RPMI7951 (cell line): ENCODE measurements around the gene SLC43A1. TPM values are rescaled to one million over a fixed set of nuclear protein-coding genes. Genes with fewer than 3 reads are reported as not detected.
"Not testable (repeated sequence)": the region's sequence is repeated elsewhere in the genome, so short reads cannot be mapped to it uniquely, and the experiment has no call there.

Experiments
- DNase-seq: peaks from one replicate; pipeline ENCODE4 v3.0.0-alpha.2; 2012; ENCODE audit warnings: low read depth
- total RNA-seq: library from RNA; depleted of rRNA; stranded (reverse); fragments of >200 nt; shearing (Covaris generic); gene quantifications from 2 replicates; pipeline ENCODE4 v1.2.3, GENCODE V29; 2014; rRNA removed

Gene SLC43A1
- total RNA-seq, result 6.5 and 7.3 TPM in 2 replicates

GRCh38 chr11:57515332-57516060 lies at the start of gene SLC43A1:
Gene SLC43A1, minus strand, starts transcription at chr11:57515702. Its CDS starts 1,591 bp downstream, at chr11:57514111.
- peak; percentile 62 for DNase-seq

- no peak for DNase-seq
These were observed 47.1 kb upstream of the SLC43A1 start for GRCh38 chr11:57562596-57562995.

- no peak for DNase-seq
These were observed 44.6 kb upstream of the SLC43A1 start for GRCh38 chr11:57560146-57560545.

GRCh38 chr11:57556041-57556440 lies 40.5 kb upstream of the SLC43A1 start:
- DNase-seq, result no peak

- no peak for DNase-seq
These were observed 39.9 kb upstream of the SLC43A1 start for GRCh38 chr11:57555393-57555792.

- DNase-seq, result no peak
These were observed 37.0 kb upstream of the SLC43A1 start for GRCh38 chr11:57552479-57552878.

- DNase-seq, result no peak
These were observed 36.4 kb upstream of the SLC43A1 start for GRCh38 chr11:57551941-57552340.

GRCh38 chr11:57549983-57550382 lies 34.5 kb upstream of the SLC43A1 start:
- no peak for DNase-seq

- DNase-seq, result no peak
These were observed 32.4 kb upstream of the SLC43A1 start for GRCh38 chr11:57547854-57548377.

- peak; percentile 53 for DNase-seq
These were observed 31.5 kb upstream of the SLC43A1 start for GRCh38 chr11:57546869-57547475.

- DNase-seq, result no peak
These were observed 30.9 kb upstream of the SLC43A1 start for GRCh38 chr11:57546451-57546850.

- DNase-seq, result no peak
These were observed 30.4 kb upstream of the SLC43A1 start for GRCh38 chr11:57545883-57546282.

- DNase-seq, result no peak
These were observed 29.1 kb upstream of the SLC43A1 start for GRCh38 chr11:57544566-57544965.

GRCh38 chr11:57543593-57543992 lies 28.1 kb upstream of the SLC43A1 start:
- no peak for DNase-seq

GRCh38 chr11:57542582-57542981 lies 27.1 kb upstream of the SLC43A1 start:
- DNase-seq, result no peak

GRCh38 chr11:57541169-57541568 lies 25.7 kb upstream of the SLC43A1 start:
- DNase-seq, result no peak

GRCh38 chr11:57539342-57539741 lies 23.8 kb upstream of the SLC43A1 start:
- peak; percentile 10 for DNase-seq

- DNase-seq, result no peak
These were observed 21.6 kb upstream of the SLC43A1 start, which contains the start of gene SMTNL1 for GRCh38 chr11:57536947-57537619. Gene SMTNL1, plus strand, starts transcription at chr11:57537595. Its CDS starts 5,048 bp downstream, at chr11:57542643.

- DNase-seq, result not testable (repeated sequence)
These were observed 18.9 kb upstream of the SLC43A1 start for GRCh38 chr11:57534449-57534848.

GRCh38 chr11:57530596-57531507 lies 15.3 kb upstream of the SLC43A1 start, which contains the start of gene TIMM10:
Gene TIMM10, minus strand, starts transcription at chr11:57530754. Its CDS starts 565 bp downstream, at chr11:57530189.
- peak; percentile 97 for DNase-seq

- DNase-seq, result no peak
These were observed 14.7 kb upstream of the SLC43A1 start for GRCh38 chr11:57530215-57530595.
